DMS79 treated with DMSO at 0.1 percent for 48 hours (cell line): ENCODE data around the gene MAST4.

Experiments
- DNase-seq: peaks from one replicate; lab custom pipeline; 2025; lab: John Stamatoyannopoulos, UW

MAST4 gene

GRCh38 chr5:66843065-66843464 lies 246.9 kb downstream of the MAST4 start:
- DNase-seq, result no peak

- DNase-seq, result no peak
Measured at GRCh38 chr5:66848749-66849641, 252.8 kb downstream of the MAST4 start.

- DNase-seq, result no peak
Measured at GRCh38 chr5:66849803-66850202, 253.6 kb downstream of the MAST4 start.

GRCh38 chr5:66850354-66851075 lies 254.3 kb downstream of the MAST4 start:
- no peak for DNase-seq

- DNase-seq, result no peak
Measured at GRCh38 chr5:66851306-66851705, 255.1 kb downstream of the MAST4 start.

- no peak for DNase-seq
Measured at GRCh38 chr5:66854416-66854815, 258.2 kb downstream of the MAST4 start.

GRCh38 chr5:66856041-66856805 lies 260.0 kb downstream of the MAST4 start:
- no peak for DNase-seq

GRCh38 chr5:66859526-66859925 lies 263.3 kb downstream of the MAST4 start:
- no peak for DNase-seq

GRCh38 chr5:66860199-66860975 lies 264.2 kb downstream of the MAST4 start:
- DNase-seq, result no peak

- no peak for DNase-seq
Measured at GRCh38 chr5:66861402-66861801, 265.2 kb downstream of the MAST4 start.

GRCh38 chr5:66862020-66862419 lies 265.8 kb downstream of the MAST4 start:
- DNase-seq, result no peak

GRCh38 chr5:66863243-66864170 lies 267.3 kb downstream of the MAST4 start:
- DNase-seq, result no peak

GRCh38 chr5:66864240-66864884 lies 268.2 kb downstream of the MAST4 start:
- no peak for DNase-seq

- no peak for DNase-seq
Measured at GRCh38 chr5:66867618-66868322, 271.6 kb downstream of the MAST4 start.

GRCh38 chr5:66869347-66869746 lies 273.2 kb downstream of the MAST4 start:
- no peak for DNase-seq

- no peak for DNase-seq
Measured at GRCh38 chr5:66870708-66871107, 274.5 kb downstream of the MAST4 start.

- no peak for DNase-seq
Measured at GRCh38 chr5:66871651-66872050, 275.5 kb downstream of the MAST4 start.

- no peak for DNase-seq
Measured at GRCh38 chr5:66872736-66873331, 276.6 kb downstream of the MAST4 start.

- no peak for DNase-seq
Measured at GRCh38 chr5:66874004-66874403, 277.8 kb downstream of the MAST4 start.
